ENCODE results near the gene UBA1. TPM values are rescaled to one million over a fixed set of nuclear protein-coding genes. Genes with fewer than 3 reads are reported as not detected.
A peak's percentile ranks its signal among the peaks of the same experiment; 100 is the strongest.

UBA1 gene
- total RNA-seq, 1 donor from 2014 or later: 244 TPM

DNA sequence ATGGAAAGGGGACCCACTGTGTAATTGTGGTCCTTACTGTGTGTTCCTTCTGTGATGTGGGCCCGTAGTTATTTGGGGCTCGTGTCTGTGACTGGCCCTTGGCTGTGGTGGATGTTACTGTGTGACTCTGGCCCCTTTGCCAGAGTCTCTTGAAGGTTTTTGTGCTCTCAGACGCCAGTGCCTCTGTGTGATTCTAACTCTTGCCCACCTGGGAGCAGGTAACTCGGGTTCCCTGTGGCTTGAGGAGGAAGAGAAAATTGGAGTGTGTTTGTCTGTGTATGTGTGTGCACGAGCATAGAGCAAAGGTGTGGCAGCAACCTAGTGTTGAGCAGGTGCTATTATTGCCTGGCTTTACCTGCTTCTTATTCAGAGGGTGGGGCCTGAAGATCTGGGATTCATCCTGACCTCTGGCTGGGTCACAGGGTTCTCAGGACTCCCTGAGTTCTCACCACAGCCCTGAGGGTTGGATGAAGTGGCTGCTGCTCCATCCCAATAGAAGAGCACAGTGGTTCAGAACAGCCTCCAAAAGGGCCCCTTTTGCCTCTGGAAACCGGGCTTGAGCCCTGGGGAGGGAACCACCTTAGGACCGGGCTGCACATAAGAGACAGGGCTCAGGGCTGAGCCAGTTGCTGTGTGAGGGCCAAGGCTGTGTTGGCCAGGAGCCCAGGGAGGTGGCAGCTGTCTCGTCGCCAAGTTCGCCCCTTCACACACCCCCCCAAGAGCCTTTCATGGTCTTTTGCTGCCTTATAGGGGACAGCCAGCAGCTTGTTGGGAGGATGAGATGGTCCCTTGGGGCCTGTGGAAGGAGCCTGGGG lies 47.3 kb upstream of the UBA1 start:
- Histone ChIP-seq H3K79me2 (ENCODE audit: insufficient read depth, low read length) (peaks cover 76% of the 10 kb centered on the region), H3K4me1 (ENCODE audit: insufficient read depth, low read length) (peaks cover 13% of the 10 kb centered on the region), H3K27me3 (ENCODE audit: insufficient read depth, low read length) (no peaks in the 10 kb centered on the region), H3K4me2 (ENCODE audit: low read length) (peak overlapping the region; percentile 95), H3K9me3 (ENCODE audit: insufficient read depth, low read depth, low read length) (no peaks in the 10 kb centered on the region), H3K4me3 (ENCODE audit: insufficient read depth, low read depth, low read length) (peak overlapping the region; percentile 83), H2AFZ (ENCODE audit: low read depth, low read length) (no peak overlapping the region), H3K27ac (ENCODE audit: low read depth, low read length) (peak overlapping the region; percentile 91), H4K20me1 (ENCODE audit: insufficient read depth, low read length) (peaks cover 65% of the 10 kb centered on the region), H3K36me3 (ENCODE audit: insufficient read depth, low read length) (no peaks in the 10 kb centered on the region), H3K9ac (ENCODE audit: low read length) (peak overlapping the region; percentile 98)
- no peaks in the 10 kb centered on the region for H3K4me1 Mint-ChIP-seq (ENCODE audit: low read depth, unreplicated experiment)
- no peak for DNase-seq (ENCODE audit: low read depth)
- H3K27ac Mint-ChIP-seq (ENCODE audit: unreplicated experiment): peak overlapping the region; percentile 87
- no peaks in the 10 kb centered on the region for H3K9me3 Mint-ChIP-seq (ENCODE audit: unreplicated experiment)
- peak overlapping the region; percentile 99 for H3K4me3 Mint-ChIP-seq (ENCODE audit: unreplicated experiment)
- peaks cover 6% of the 10 kb centered on the region for H3K36me3 Mint-ChIP-seq (ENCODE audit: low read depth, unreplicated experiment)
- no peaks in the 10 kb centered on the region for H3K27me3 Mint-ChIP-seq (ENCODE audit: low read depth, unreplicated experiment)
- TF ChIP-seq, protein P1, sequence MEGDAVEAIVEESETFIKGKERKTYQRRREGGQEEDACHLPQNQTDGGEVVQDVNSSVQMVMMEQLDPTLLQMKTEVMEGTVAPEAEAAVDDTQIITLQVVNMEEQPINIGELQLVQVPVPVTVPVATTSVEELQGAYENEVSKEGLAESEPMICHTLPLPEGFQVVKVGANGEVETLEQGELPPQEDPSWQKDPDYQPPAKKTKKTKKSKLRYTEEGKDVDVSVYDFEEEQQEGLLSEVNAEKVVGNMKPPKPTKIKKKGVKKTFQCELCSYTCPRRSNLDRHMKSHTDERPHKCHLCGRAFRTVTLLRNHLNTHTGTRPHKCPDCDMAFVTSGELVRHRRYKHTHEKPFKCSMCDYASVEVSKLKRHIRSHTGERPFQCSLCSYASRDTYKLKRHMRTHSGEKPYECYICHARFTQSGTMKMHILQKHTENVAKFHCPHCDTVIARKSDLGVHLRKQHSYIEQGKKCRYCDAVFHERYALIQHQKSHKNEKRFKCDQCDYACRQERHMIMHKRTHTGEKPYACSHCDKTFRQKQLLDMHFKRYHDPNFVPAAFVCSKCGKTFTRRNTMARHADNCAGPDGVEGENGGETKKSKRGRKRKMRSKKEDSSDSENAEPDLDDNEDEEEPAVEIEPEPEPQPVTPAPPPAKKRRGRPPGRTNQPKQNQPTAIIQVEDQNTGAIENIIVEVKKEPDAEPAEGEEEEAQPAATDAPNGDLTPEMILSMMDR (IDR thresholded peaks at IDR 0.05; ENCODE audit: insufficient read depth, low read depth, low read length): no peak
- no peak for TF ChIP-seq EZH2 (IDR thresholded peaks at IDR 0.05; ENCODE audit: insufficient read depth, low read length)
- FAIRE-seq: no peak

DNA sequence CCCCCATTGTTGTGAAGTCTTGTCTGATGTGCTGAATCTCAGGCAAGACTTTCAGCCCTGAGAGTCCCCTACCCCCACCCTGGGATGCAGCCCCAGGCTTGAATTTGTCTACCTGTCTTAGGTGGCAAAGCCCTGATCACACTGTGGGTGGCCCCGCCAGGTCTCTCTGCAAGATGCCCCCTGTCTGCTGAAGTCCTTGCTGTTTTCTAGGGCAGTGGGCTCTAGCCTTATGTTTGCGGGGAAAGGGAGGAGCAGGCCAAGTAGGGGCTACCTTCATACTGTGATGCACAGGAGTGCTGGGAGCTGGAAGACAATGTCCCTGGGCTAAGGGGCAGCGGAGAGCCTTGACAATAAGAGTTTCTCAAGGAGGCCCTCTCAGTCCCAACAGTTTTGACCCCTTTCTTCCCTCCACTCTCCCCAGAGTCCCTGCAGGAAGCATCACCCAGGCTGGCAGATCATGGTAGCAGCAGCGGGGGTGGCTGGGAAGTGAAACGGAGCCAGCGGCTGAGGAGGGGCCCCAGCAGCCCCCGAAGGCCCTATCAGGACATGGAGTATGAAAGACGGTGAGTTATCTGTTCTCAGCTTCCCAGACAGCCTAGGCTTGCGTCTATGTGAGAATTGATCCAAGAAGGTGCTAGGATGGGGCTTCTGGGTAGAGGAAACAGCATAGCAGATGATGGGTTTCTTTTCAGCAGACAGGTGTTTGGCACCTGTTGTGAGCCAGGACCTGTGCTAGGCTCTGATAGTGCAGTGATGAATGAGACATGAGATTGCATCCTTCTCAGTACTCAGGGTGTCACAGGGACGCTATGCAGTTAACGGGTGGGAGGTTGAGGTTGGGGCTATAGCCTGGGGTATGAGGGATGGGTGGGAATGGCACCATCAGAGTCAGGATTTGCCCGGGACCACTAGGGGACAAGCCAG lies 46.4 kb upstream of the UBA1 start:
- no peaks in the 10 kb centered on the region for H3K27me3 ChIP-seq (ENCODE audit: insufficient read depth, low read length)
- H4K20me1 ChIP-seq (ENCODE audit: insufficient read depth, low read length): peaks cover 69% of the 10 kb centered on the region
- H3K4me1 ChIP-seq (ENCODE audit: insufficient read depth, low read length): peaks cover 13% of the 10 kb centered on the region
- Mint-ChIP-seq H3K36me3 (ENCODE audit: low read depth, unreplicated experiment) (peaks cover 2% of the 10 kb centered on the region), H3K27ac (ENCODE audit: unreplicated experiment) (no peak overlapping the region), H3K27me3 (ENCODE audit: low read depth, unreplicated experiment) (no peaks in the 10 kb centered on the region), H3K4me1 (ENCODE audit: low read depth, unreplicated experiment) (no peaks in the 10 kb centered on the region), H3K4me3 (ENCODE audit: unreplicated experiment) (peak overlapping the region; percentile 29), H3K9me3 (ENCODE audit: unreplicated experiment) (no peaks in the 10 kb centered on the region)
- no peak overlapping the region for H2AFZ ChIP-seq (ENCODE audit: low read depth, low read length)
- H3K36me3 ChIP-seq (ENCODE audit: insufficient read depth, low read length): peaks cover 2% of the 10 kb centered on the region
- no peak overlapping the region for H3K27ac ChIP-seq (ENCODE audit: low read depth, low read length)
- peak overlapping the region; percentile 98 for H3K9ac ChIP-seq (ENCODE audit: low read length)
- H3K4me3 ChIP-seq (ENCODE audit: insufficient read depth, low read depth, low read length): peak overlapping the region; percentile 83
- no peak for DNase-seq (ENCODE audit: low read depth)
- H3K79me2 ChIP-seq (ENCODE audit: insufficient read depth, low read length): peaks cover 83% of the 10 kb centered on the region
- peak overlapping the region; percentile 95 for H3K4me2 ChIP-seq (ENCODE audit: low read length)
- FAIRE-seq: peak; percentile 34
- no peaks in the 10 kb centered on the region for H3K9me3 ChIP-seq (ENCODE audit: insufficient read depth, low read depth, low read length)
- TF ChIP-seq, protein P1 (IDR thresholded peaks at IDR 0.05; ENCODE audit: insufficient read depth, low read depth, low read length): no peak
- TF ChIP-seq EZH2 (IDR thresholded peaks at IDR 0.05; ENCODE audit: insufficient read depth, low read length): no peak
